Measurements from ENCODE around the gene SAG.

Gene SAG

GRCh38 chr2:233358335-233358734, 50.7 kb downstream of the SAG start:
- TF ChIP-seq CTCF (IDR thresholded peaks at IDR 0.05; ENCODE audit: low read length, missing control alignments): no peak
- H3K4me3 ChIP-seq (replicated peaks; ENCODE audit: low read depth, low read length): no peak overlapping the region
- no peak for DNase-seq (ENCODE audit: low read depth)

DNA sequence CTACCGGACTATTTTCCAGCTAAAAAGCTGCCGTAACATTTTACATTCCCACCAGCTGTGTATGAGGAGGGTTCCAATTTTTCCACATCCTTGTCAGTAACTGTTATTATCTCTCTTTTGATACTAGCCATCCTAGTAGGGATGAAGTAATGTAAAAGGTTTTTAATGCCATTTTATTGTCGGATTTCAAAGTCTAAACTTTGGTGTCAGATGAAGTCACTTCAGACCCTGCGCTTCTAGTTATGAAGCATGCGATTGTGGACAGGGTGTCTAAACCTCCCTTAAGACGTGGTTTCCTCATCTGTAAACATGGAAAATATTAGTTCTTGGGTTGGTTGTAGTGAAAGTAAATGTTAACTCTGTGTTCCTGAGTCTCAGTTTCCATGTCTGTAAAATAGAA, 51.3 kb downstream of the SAG start:
- no peak for TF ChIP-seq CTCF (IDR thresholded peaks at IDR 0.05; ENCODE audit: low read length, missing control alignments)
- no peak overlapping the region for H3K4me3 ChIP-seq (replicated peaks; ENCODE audit: low read depth, low read length)
- DNase-seq (ENCODE audit: low read depth): no peak

- H3K4me3 ChIP-seq (replicated peaks; ENCODE audit: low read depth, low read length): no peak overlapping the region
- no peak for DNase-seq (ENCODE audit: low read depth)
- no peak for TF ChIP-seq CTCF (IDR thresholded peaks at IDR 0.05; ENCODE audit: low read length, missing control alignments)
Measured at GRCh38 chr2:233359823-233360222, 52.2 kb downstream of the SAG start.

- TF ChIP-seq CTCF (IDR thresholded peaks at IDR 0.05; ENCODE audit: low read length, missing control alignments): no peak
- DNase-seq (ENCODE audit: low read depth): no peak
- no peak overlapping the region for H3K4me3 ChIP-seq (replicated peaks; ENCODE audit: low read depth, low read length)
Measured at GRCh38 chr2:233360771-233361176, 53.2 kb downstream of the SAG start.

DNA sequence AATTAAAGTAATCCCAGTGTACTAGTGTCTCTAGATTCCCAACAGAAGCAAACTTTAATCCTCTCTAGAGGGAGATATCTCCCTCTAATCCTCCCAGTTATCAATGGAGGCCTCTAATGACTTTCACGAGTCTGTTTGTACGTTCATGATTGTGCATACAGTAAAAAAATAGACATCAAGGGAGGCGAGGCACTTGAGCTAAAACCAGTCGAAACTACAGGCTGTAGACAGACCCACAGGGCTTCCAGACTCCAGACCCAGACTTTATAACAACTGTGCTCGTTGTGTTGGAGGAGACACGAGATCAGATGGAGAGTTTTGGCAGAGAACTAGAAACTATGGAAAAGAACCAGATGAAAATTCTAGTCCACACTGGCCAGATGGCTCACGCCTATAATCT, 53.7 kb downstream of the SAG start:
- DNase-seq (ENCODE audit: low read depth): no peak
- no peak overlapping the region for H3K4me3 ChIP-seq (replicated peaks; ENCODE audit: low read depth, low read length)
- no peak for TF ChIP-seq CTCF (IDR thresholded peaks at IDR 0.05; ENCODE audit: low read length, missing control alignments)

DNA sequence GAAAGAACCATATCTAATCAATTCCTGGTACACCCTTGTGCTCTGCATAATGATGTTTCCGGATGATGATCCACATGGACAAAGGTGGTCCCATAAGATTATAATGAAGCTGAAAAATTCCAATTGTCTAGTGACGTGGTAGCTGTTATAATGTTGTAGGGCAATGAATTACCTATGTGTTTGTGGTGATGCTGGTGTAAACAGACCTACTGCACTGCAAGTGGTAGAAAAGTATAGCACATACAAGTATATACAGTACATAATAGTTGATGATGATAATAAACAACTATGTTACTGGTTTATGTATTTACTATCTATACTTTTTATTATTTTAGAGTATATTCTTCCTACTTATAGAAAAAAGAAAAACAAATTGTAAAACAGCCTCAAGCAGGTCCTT, 55.1 kb downstream of the SAG start:
- H3K4me3 ChIP-seq (replicated peaks; ENCODE audit: low read depth, low read length): no peak overlapping the region
- no peak for DNase-seq (ENCODE audit: low read depth)
- TF ChIP-seq CTCF (IDR thresholded peaks at IDR 0.05; ENCODE audit: low read length, missing control alignments): no peak

- no peak overlapping the region for H3K4me3 ChIP-seq (replicated peaks; ENCODE audit: low read depth, low read length)
- no peak for DNase-seq (ENCODE audit: low read depth)
- no peak for TF ChIP-seq CTCF (IDR thresholded peaks at IDR 0.05; ENCODE audit: low read length, missing control alignments)
Measured at GRCh38 chr2:233363744-233364235, 56.2 kb downstream of the SAG start.

Measured in fibroblast of pulmonary artery (primary cell).